Measurements from ENCODE around the gene ABTB2.
"Not testable (repeated sequence)": the region's sequence is repeated elsewhere in the genome, so short reads cannot be mapped to it uniquely, and the experiment has no call there.

The ABTB2 gene

GRCh38 chr11:34234086-34234740 is 123.6 kb downstream of the ABTB2 start:
- DNase-seq, result peak; percentile 30

- DNase-seq, result no peak
These were observed 124.6 kb downstream of the ABTB2 start for GRCh38 chr11:34233215-34233614.

- no peak for DNase-seq
These were observed 125.0 kb downstream of the ABTB2 start for GRCh38 chr11:34232807-34233206.

GRCh38 chr11:34226210-34226609 is 131.6 kb downstream of the ABTB2 start:
- peak; percentile 62 for DNase-seq

GRCh38 chr11:34225091-34225490 is 132.7 kb downstream of the ABTB2 start:
- no peak for DNase-seq

- no peak for DNase-seq
These were observed 133.3 kb downstream of the ABTB2 start for GRCh38 chr11:34224434-34224966.

GRCh38 chr11:34223907-34224306 is 133.9 kb downstream of the ABTB2 start:
- DNase-seq, result no peak

- no peak for DNase-seq
These were observed 134.6 kb downstream of the ABTB2 start for GRCh38 chr11:34223021-34223813.

GRCh38 chr11:34222030-34222429 is 135.8 kb downstream of the ABTB2 start:
- no peak for DNase-seq

- DNase-seq, result no peak
These were observed 137.9 kb downstream of the ABTB2 start for GRCh38 chr11:34219941-34220370.

GRCh38 chr11:34219279-34219678 is 138.5 kb downstream of the ABTB2 start:
- no peak for DNase-seq

- not testable (repeated sequence) for DNase-seq
These were observed 139.1 kb downstream of the ABTB2 start for GRCh38 chr11:34218756-34219155.

- no peak for DNase-seq
These were observed 139.7 kb downstream of the ABTB2 start for GRCh38 chr11:34218067-34218466.

- no peak for DNase-seq
These were observed 141.1 kb downstream of the ABTB2 start for GRCh38 chr11:34216706-34217105.

GRCh38 chr11:34215806-34216453 is 141.9 kb downstream of the ABTB2 start:
- no peak for DNase-seq

- DNase-seq, result no peak
These were observed 142.6 kb downstream of the ABTB2 start for GRCh38 chr11:34214961-34215805.

GRCh38 chr11:34213366-34213765 is 144.4 kb downstream of the ABTB2 start:
- DNase-seq, result no peak

GRCh38 chr11:34212566-34212965 is 145.2 kb downstream of the ABTB2 start:
- DNase-seq, result no peak

GRCh38 chr11:34209809-34210208 is 148.0 kb downstream of the ABTB2 start:
- no peak for DNase-seq

GRCh38 chr11:34208266-34209135 is 149.3 kb downstream of the ABTB2 start:
- peak; percentile 59 for DNase-seq

- DNase-seq, result no peak
These were observed 150.2 kb downstream of the ABTB2 start for GRCh38 chr11:34207487-34208180.

All from OCI-M1 (cell line).